OCI-M2 (cell line): Measurements from ENCODE around the gene MATR3.

Experiments
- DNase-seq: peaks from one replicate; lab custom pipeline; 2025; ENCODE audit not compliant: unreplicated experiment; lab: John Stamatoyannopoulos, UW

The MATR3 gene

GRCh38 chr5:139271201-139272027, 22.1 kb upstream of the MATR3 start:
- DNase-seq: no peak

- DNase-seq: no peak
Measured at GRCh38 chr5:139272471-139273321, 20.8 kb upstream of the MATR3 start.

GRCh38 chr5:139273322-139273571, 20.3 kb upstream of the MATR3 start:
- DNase-seq: no peak

- peak; percentile 85 for DNase-seq
Measured at GRCh38 chr5:139273572-139274289, 19.8 kb upstream of the MATR3 start.

- no peak for DNase-seq
Measured at GRCh38 chr5:139275536-139275935, 18.0 kb upstream of the MATR3 start.

- DNase-seq: no peak
Measured at GRCh38 chr5:139275956-139276355, 17.6 kb upstream of the MATR3 start.

GRCh38 chr5:139276426-139276825, 17.1 kb upstream of the MATR3 start:
- no peak for DNase-seq

GRCh38 chr5:139277171-139277570, 16.4 kb upstream of the MATR3 start:
- no peak for DNase-seq

- DNase-seq: no peak
Measured at GRCh38 chr5:139278540-139279274, 14.8 kb upstream of the MATR3 start.

- no peak for DNase-seq
Measured at GRCh38 chr5:139282197-139282557, 11.4 kb upstream of the MATR3 start.

GRCh38 chr5:139283252-139284166, 10.0 kb upstream of the MATR3 start:
- no peak for DNase-seq

GRCh38 chr5:139284295-139284694, 9.2 kb upstream of the MATR3 start:
- no peak for DNase-seq

GRCh38 chr5:139285651-139286392, 7.7 kb upstream of the MATR3 start:
- DNase-seq: no peak

- no peak for DNase-seq
Measured at GRCh38 chr5:139287890-139288635, 5.5 kb upstream of the MATR3 start.

GRCh38 chr5:139291051-139291450, 2.5 kb upstream of the MATR3 start:
- DNase-seq: no peak

GRCh38 chr5:139293202-139293506, 386 bp upstream of the MATR3 start:
- DNase-seq: no peak

- DNase-seq: no peak
Measured at GRCh38 chr5:139294374-139295165, 1.0 kb downstream of the MATR3 start.
